ENCODE data around the gene RPL15. TPM values are rescaled to one million over a fixed set of nuclear protein-coding genes. Genes with fewer than 3 reads are reported as not detected.
A peak's percentile ranks its signal among the peaks of the same experiment; 100 is the strongest.

RPL15 gene
- total RNA-seq, 2 donors from 2014 or later: 2,157 to 2,530 TPM

DNA sequence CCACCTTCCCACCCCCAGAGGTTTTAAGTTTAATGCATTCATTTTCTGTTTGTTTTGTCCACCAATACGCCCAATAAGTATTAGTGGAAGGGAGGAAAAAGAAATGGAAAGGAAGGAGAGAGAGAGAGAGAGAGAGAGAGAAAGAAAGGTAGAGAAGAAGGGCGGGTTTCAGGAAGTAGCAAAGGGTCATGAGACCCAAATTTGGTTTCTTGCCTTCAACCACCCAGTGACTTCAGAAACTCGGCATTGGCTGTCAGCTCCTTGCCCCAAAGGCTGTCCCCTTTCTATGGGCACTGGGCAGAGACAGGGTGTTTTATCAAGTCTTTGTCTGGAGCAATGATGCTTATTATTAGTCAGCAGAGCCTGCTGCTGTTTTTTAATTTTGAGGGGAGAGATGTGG lies 14.7 kb downstream of the RPL15 start:
- no peaks in the 10 kb centered on the region for H3K9me3 Mint-ChIP-seq
- no peaks in the 10 kb centered on the region for H3K4me1 Mint-ChIP-seq
- no peak overlapping the region for H3K4me3 Mint-ChIP-seq
- no peaks in the 10 kb centered on the region for H3K27me3 Mint-ChIP-seq
- H3K36me3 Mint-ChIP-seq (ENCODE audit: low read depth): no peaks in the 10 kb centered on the region
- H3K27ac Mint-ChIP-seq: no peak overlapping the region
- no peak for ATAC-seq (replicated peaks)

DNA sequence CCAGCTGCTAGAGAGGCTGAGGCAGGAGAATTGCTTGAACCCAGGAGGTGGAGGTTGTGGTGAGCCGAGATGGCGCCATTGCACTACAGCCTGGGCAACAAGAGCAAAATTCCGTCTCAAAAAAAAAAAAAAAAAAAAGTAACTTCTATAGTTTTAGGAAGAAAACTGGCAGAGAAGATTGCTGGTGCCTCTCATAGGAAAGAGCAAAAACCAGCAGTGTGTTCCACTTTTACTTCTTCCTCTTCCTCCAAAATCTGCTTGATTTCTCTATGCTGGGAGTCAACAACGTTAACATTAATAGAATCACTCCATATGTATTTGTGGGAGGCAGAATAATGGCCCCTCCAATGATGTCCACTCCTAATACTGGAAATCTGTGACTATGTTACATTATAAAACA lies 15.6 kb downstream of the RPL15 start:
- H3K27ac Mint-ChIP-seq: no peak overlapping the region
- H3K4me1 Mint-ChIP-seq: no peaks in the 10 kb centered on the region

DNA sequence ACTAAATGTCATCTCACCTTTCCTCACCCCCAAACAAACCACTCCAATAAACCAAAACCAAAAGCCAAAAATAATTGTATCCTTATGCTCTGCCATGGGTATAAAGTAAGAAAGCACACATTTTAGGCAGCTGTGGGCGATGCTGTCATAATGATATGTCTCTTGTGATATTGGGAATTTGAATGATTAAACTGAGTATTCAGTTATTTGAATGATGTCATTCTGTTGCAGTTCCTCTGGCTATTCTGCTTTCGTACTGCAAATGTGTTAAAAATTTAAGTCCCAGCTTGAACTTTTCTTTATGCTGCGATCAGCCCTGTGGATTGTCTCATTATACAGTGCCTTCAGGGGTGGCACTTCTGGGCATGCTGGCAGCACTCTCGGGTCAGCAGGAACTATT lies 17.3 kb downstream of the RPL15 start:
- no peak for ATAC-seq (replicated peaks)
- Mint-ChIP-seq H3K9me3 (no peaks in the 10 kb centered on the region), H3K27ac (no peak overlapping the region), H3K27me3 (no peaks in the 10 kb centered on the region), H3K36me3 (ENCODE audit: low read depth) (no peaks in the 10 kb centered on the region), H3K4me3 (no peak overlapping the region), H3K4me1 (no peaks in the 10 kb centered on the region)

More for the DNA sequence above, 15.6 kb downstream of the RPL15 start:
- Mint-ChIP-seq H3K36me3 (ENCODE audit: low read depth) (no peaks in the 10 kb centered on the region), H3K9me3 (no peaks in the 10 kb centered on the region), H3K27me3 (no peaks in the 10 kb centered on the region), H3K4me3 (no peak overlapping the region)
- ATAC-seq (replicated peaks): no peak

DNA sequence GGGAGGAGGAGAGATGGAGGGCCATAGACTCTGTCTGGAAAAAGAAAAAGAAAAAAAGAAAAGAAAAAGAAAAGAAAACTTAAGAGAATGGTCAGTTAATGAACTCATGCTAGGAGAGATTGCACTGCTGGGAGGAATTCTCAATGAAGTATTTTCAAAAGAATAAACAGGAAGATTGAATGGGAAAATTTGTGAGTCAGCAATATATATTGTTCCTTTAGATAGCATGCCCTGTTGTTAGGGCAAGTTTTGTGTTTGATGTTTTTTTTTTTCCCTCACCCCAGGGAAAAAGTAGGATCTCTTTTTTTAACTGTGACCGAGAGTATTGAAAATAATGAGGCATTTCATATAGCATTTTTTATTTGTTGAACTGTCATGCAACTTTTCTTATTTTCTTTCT lies 20.4 kb downstream of the RPL15 start:
- no peaks in the 10 kb centered on the region for H3K36me3 Mint-ChIP-seq (ENCODE audit: low read depth)
- H3K4me1 Mint-ChIP-seq: no peaks in the 10 kb centered on the region
- H3K9me3 Mint-ChIP-seq: no peaks in the 10 kb centered on the region
- no peak overlapping the region for H3K4me3 Mint-ChIP-seq
- H3K27ac Mint-ChIP-seq: no peak overlapping the region
- no peak for ATAC-seq (replicated peaks)
- no peaks in the 10 kb centered on the region for H3K27me3 Mint-ChIP-seq

DNA sequence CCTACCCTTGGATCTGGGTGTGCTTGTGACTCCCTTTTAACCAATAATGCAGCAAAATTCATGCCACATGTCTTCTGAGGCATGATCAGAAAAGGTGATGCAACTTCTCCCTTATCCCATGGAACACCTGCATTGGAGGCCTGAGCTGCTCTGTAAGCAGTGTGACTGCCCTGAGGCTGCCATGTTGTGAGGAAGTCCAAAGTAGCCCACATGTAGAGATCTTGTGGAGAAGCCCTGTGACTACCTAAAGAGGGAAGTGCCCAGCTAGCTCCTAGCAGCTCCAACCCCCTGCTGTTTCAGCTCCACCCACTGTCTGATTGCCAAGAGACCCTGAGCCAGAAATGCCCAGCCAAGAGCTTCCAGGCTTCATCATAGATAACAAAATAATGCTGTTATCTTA lies 21.8 kb downstream of the RPL15 start:
- ATAC-seq (replicated peaks): no peak
- Mint-ChIP-seq H3K4me1 (no peaks in the 10 kb centered on the region), H3K36me3 (ENCODE audit: low read depth) (no peaks in the 10 kb centered on the region), H3K27ac (no peak overlapping the region), H3K9me3 (no peaks in the 10 kb centered on the region), H3K27me3 (no peaks in the 10 kb centered on the region), H3K4me3 (no peak overlapping the region)

DNA sequence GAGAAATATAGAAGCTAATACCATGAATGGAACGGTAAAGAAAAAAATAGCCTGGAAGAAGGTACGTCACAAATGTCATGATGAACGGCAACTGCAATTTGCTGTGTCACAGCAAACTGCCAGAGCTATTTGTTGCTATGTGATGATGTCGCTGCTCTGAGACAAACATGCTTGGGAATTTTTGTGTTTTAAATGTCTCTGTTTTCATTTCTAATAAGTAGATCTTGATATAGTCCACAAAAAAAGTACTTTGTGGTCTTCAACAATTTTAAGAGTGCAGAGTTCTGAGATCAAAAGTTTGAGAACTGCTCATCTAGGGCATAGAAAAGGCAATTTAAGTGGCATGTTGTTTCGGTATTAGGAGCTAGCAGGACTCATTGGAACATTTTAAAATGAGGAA lies 23.8 kb downstream of the RPL15 start:
- Mint-ChIP-seq H3K9me3 (no peaks in the 10 kb centered on the region), H3K36me3 (ENCODE audit: low read depth) (peaks cover 8% of the 10 kb centered on the region), H3K27me3 (no peaks in the 10 kb centered on the region), H3K4me1 (peaks cover 5% of the 10 kb centered on the region), H3K27ac (no peak overlapping the region), H3K4me3 (no peak overlapping the region)
- ATAC-seq (replicated peaks): no peak

DNA sequence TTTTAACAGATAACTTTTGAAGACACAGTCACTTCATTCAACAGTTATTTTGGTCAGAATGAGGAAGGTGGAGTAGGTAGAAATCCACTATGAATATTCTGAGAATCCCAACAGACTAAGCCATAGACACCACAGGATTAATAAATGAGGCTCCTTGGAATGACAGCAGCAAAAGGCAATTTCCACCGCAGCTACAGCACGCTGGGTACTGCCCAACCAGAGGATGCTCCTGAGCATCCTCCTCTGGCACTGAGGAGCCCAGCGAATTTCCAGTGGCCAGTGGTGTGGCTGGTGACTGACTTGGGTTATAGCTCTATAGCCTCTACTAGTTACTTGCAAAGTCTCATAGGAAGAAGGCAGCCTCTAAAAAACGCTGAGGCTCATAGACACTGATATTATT lies 24.5 kb downstream of the RPL15 start:
- Mint-ChIP-seq H3K36me3 (ENCODE audit: low read depth) (peaks cover 11% of the 10 kb centered on the region), H3K9me3 (no peaks in the 10 kb centered on the region)

DNA sequence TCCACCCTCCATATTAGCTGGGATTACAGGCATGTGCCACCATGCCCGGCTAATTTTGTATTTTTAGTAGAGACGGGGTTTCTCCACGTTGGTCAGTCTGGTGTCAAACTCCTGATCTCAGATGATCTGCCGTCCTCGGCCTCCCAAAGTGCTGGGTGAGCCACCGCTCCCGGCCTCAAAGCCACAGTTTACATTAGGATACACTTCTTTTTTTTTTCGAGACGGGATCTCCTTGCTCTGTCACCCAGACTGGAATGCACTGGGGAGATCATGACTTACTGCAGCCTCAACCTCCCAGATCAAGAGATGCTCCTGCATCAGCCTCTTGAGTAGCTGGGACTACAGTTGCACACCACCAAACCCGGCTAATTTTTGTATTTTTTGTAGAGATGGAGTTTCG lies 25.6 kb downstream of the RPL15 start:
- Mint-ChIP-seq H3K4me1 (peaks cover 11% of the 10 kb centered on the region), H3K9me3 (no peaks in the 10 kb centered on the region), H3K27ac (no peak overlapping the region), H3K36me3 (ENCODE audit: low read depth) (peaks cover 19% of the 10 kb centered on the region), H3K27me3 (no peaks in the 10 kb centered on the region), H3K4me3 (no peak overlapping the region)
- ATAC-seq (replicated peaks): no peak

More for the DNA sequence above, 24.5 kb downstream of the RPL15 start:
- Mint-ChIP-seq H3K4me1 (peaks cover 5% of the 10 kb centered on the region), H3K27ac (no peak overlapping the region), H3K4me3 (no peak overlapping the region), H3K27me3 (no peaks in the 10 kb centered on the region)
- no peak for ATAC-seq (replicated peaks)

DNA sequence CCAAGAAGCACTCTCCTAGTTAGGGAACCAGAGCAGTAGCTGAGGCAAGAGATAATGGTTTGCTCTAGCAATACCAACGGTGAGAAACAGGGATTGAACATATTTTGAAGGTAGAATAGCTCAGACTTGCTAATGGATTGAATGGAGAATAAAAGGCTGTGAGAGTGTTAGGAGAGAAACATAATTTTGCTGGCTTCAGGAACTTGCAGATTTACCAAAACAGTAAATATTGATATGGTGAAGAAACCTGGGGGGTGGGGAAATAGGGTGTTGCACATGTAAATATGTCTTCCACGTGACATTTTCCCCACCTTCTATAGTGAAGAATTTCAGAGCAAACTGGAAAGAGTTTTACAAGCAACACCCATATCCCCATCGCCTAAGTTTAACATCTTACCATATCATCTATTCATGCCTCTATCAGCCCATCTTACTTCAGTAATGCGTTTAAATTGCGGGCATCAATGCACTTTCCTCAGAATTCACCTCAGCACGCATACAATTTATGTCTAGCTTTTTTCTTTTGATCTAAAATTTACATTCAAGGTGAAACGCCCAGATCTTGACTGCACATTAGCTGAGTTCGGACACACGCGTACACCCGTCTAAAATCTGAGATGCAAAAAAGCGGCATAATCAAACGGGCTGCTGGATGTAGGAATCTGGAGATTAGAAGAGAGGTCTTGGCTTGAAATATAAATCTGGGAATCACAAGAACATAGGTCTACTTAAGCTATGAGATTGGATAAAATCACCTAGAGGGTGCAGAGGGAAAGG lies 27.3 kb downstream of the RPL15 start:
- Mint-ChIP-seq H3K27me3 (no peaks in the 10 kb centered on the region), H3K9me3 (no peaks in the 10 kb centered on the region), H3K4me3 (peak overlapping the region; percentile 83), H3K27ac (peak overlapping the region; percentile 86), H3K36me3 (ENCODE audit: low read depth) (peaks cover 21% of the 10 kb centered on the region), H3K4me1 (peaks cover 21% of the 10 kb centered on the region)
- no peak for ATAC-seq (replicated peaks)

DNA sequence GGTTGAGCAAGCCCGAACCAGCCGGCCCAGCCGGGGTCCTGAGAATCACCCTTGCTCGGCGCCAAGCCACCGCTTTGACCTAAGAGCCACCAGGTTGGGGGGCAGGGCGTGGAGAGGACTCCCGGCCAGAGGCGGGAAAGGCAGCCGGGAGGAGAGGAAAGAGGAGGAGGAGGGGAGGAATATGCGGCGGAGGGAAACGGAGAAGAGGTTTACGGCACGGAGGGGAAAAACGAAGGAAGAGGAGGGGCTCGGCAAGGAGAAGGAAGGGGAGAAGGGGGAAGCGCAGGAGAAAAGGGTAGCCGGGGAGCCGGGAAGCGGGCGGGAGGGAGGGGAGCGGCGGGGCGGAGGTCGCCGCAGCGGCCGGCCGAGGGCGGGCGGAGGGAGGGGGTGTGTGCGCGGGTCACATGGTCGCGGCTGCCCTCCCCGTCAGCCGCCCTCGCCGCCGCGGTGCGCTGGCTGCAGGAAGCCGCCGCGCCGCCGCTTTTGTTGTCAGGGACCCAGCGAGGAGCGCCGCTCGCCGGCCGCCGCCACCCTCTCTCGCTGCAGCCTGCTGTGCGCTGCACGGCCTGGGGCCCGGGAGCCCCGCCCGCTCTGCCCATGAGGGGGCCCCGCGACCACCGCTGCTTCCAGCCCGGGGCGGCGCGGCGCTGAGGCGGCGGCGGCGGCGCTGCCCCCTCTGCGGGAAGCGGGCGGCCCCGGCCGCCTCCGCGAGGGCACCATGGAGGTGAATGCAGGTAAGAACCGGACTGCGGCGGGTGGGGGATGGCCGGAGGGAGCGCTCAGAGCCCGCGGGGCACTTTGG lies 28.1 kb downstream of the RPL15 start, which contains the start of gene NR1D2:
Gene NR1D2 (plus strand): TSS at position 426 of the 802 bp plus-strand sequence. CDS start 293 bp downstream, at position 719.
- Mint-ChIP-seq H3K9me3 (no peaks in the 10 kb centered on the region), H3K27ac (peak within 1 kb of the TSS; percentile 94), H3K36me3 (ENCODE audit: low read depth) (peaks cover 21% of the 10 kb centered on the region), H3K4me1 (peaks cover 30% of the 10 kb centered on the region), H3K4me3 (peak within 1 kb of the TSS; percentile 83), H3K27me3 (no peaks in the 10 kb centered on the region)
- peak; percentile 66 for ATAC-seq (replicated peaks)

DNA sequence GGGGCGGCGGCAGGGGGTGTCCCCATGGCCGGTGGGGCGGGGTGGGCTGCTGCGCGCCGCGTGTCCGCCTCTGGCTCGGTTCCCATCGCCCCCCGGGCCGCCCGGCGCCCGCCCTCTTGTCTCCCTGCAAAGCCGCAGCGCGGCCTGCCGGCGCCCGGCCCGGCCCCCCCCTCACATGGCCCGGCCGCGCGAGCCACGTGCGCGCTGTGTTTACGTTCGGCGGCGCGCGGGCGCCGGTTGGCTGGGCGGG lies 28.7 kb downstream of the RPL15 start:
- no peak overlapping the region for H3K27ac Mint-ChIP-seq
- no peaks in the 10 kb centered on the region for H3K27me3 Mint-ChIP-seq
- H3K9me3 Mint-ChIP-seq: no peaks in the 10 kb centered on the region
- H3K4me3 Mint-ChIP-seq: no peak overlapping the region
- H3K4me1 Mint-ChIP-seq: peaks cover 31% of the 10 kb centered on the region
- H3K36me3 Mint-ChIP-seq (ENCODE audit: low read depth): peaks cover 21% of the 10 kb centered on the region
- ATAC-seq (replicated peaks): no peak

DNA sequence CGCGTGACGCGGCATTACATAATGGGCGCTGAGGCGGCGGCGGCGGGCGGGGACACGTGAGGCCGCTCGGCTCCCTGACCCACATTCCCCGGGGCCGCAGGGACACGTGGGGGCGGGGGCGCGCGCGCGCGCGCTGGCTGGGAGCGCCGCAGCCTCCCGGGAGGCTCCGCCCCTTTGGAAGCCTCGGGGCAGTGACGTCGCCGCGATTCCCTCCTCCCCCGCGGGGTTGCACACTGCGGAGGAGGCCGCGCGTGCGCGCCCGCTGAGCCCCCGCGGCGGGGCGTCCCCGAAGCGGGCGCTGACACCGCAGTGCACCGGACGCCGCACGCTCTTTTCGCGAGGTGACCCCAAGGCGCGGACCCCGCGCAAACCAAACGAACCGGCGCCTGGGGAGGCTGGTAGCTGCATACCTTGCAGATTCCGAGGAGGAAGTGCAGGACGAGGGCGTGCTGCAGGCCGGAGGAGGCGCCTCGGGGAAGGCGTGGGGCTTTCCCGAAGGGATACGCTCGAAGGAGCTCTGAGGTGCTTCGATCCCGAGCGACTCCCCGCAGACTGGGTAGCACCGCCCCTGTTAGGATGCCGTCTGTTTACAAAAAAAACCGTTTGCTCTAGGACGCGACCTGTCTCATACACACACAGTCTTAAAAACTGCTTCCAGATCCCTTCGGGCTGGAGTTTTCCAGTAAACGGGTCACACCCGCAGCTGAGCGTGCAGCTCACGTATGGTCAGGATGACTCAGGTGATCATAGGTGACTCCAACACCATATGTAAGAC lies 29.2 kb downstream of the RPL15 start:
- Mint-ChIP-seq H3K36me3 (ENCODE audit: low read depth) (peaks cover 21% of the 10 kb centered on the region), H3K27ac (peak overlapping the region; percentile 94), H3K4me3 (peak overlapping the region; percentile 61), H3K27me3 (no peaks in the 10 kb centered on the region), H3K9me3 (no peaks in the 10 kb centered on the region), H3K4me1 (peaks cover 31% of the 10 kb centered on the region)
- ATAC-seq (replicated peaks): peak; percentile 78

DNA sequence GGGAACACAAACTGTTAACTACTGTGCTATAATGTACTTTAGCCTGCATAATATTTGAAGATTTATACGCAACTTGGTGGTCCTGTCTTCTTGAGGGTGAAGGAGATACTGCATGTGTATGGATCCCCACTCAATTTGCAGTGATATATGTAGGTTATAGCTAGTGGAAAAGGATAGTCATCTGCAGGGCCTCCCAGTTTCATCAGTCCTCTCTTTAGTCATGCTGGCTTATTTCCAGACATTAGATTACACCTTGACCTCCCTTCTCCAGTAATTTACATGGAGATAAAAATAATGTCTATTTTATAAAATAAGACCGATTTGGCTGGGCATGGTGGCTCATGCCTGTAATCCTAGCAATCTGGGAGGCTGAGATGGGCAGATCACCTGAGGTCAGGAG lies 31.8 kb downstream of the RPL15 start:
- Mint-ChIP-seq H3K4me1 (peaks cover 48% of the 10 kb centered on the region), H3K27me3 (no peaks in the 10 kb centered on the region), H3K9me3 (no peaks in the 10 kb centered on the region), H3K4me3 (peak overlapping the region; percentile 88), H3K36me3 (ENCODE audit: low read depth) (peaks cover 21% of the 10 kb centered on the region), H3K27ac (no peak overlapping the region)
- ATAC-seq (replicated peaks): no peak

DNA sequence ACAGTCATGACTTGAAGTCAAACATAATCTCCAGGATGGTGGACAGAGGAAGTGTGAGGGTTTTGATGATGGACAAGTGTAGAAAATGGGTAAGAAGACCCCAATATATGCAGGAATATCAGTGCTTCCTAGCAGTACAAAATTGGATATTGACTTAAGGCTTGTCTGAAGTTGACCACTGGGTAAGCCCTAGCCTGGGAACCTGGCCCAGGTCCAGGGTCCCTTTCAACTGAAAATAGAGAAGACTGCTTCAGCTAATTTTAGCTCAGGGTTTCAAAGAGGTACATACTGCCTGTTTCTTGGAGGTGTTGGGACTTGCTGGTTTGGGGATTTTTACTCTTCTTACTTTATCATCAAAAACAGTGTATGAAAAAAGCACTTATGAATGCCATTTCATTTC lies 32.9 kb downstream of the RPL15 start:
- Mint-ChIP-seq H3K9me3 (no peaks in the 10 kb centered on the region), H3K4me1 (peaks cover 47% of the 10 kb centered on the region), H3K27me3 (no peaks in the 10 kb centered on the region), H3K27ac (peak overlapping the region; percentile 87), H3K36me3 (ENCODE audit: low read depth) (peaks cover 20% of the 10 kb centered on the region), H3K4me3 (peak overlapping the region; percentile 88)
- ATAC-seq (replicated peaks): no peak

Data from activated T-helper 17 cell treated with anti-CD3 and anti-CD28 coated beads, Interleukin-2, amount 50 U/mL, for 72 hours (primary cell).